PC-9 (cell line): ENCODE results near the gene TMEM219. TPM values are rescaled to one million over a fixed set of nuclear protein-coding genes. Genes with fewer than 3 reads are reported as not detected.

Experiments used
- BruUV-seq: library from RNA; stranded (reverse); fragments of 400-500 nt; replicated peaks from 2 replicates; lab custom pipeline; 2021; lab: Mats Ljungman, UMichigan
- CTCF ChIA-PET: fragments of 300-600 bp; sonication (Branson Sonifier 250); formaldehyde crosslinking; loops from one replicate; lab custom pipeline; 2022; ENCODE audit warnings: antibody characterized with exemption; lab: Charles Lee
- POLR2A ChIA-PET: fragments of 300-600 bp; sonication (Branson Sonifier 250); formaldehyde crosslinking; loops from one replicate; lab custom pipeline; 2022; ENCODE audit warnings: antibody characterized with exemption; ENCODE audit not compliant: unreplicated experiment; lab: Charles Lee
- DNase-seq, 2 experiments: peaks; one replicate each; pipeline versions ENCODE4 v3.0.0 to v3.0.0-alpha.2; 2015 to 2022; ENCODE audit warnings: mixed read lengths in 1 of 2
- H2AFZ ChIP-seq: fragments of 200-600 bp; sonication (generic); 2 replicates; pipeline ENCODE4 v1.8.1; 2017; ENCODE audit warnings: antibody characterized with exemption
- H3F3A ChIP-seq: fragments of 200-600 bp; sonication (generic); 2 replicates; pipeline ENCODE4 v1.8.1; 2017; ENCODE audit warnings: antibody characterized with exemption, mild to moderate bottlenecking, low read depth; ENCODE audit not compliant: insufficient read depth
- H3K27ac ChIP-seq: fragments of 200-600 bp; sonication (generic); 2 replicates; pipeline ENCODE4 v1.6.1; 2016; ENCODE audit warnings: mixed run types
- H3K27me3 ChIP-seq: fragments of 200-600 bp; sonication (generic); 2 replicates; pipeline ENCODE4 v1.6.1; 2016; ENCODE audit warnings: low read depth, mixed run types; ENCODE audit not compliant: insufficient read depth
- H3K36me3 ChIP-seq: fragments of 200-600 bp; sonication (generic); 2 replicates; pipeline ENCODE4 v1.6.1; 2016; ENCODE audit warnings: low read depth, mixed run types
- H3K4me1 ChIP-seq: fragments of 200-600 bp; sonication (generic); replicated peaks from 2 replicates; pipeline ENCODE4 v1.6.1; 2016; ENCODE audit warnings: mixed run types; ENCODE audit not compliant: insufficient read depth
- H3K4me2 ChIP-seq: fragments of 200-600 bp; sonication (generic); 2 replicates; pipeline ENCODE4 v1.6.1; 2017; ENCODE audit warnings: mixed run types
- H3K4me3 ChIP-seq: fragments of 200-600 bp; sonication (generic); 2 replicates; pipeline ENCODE4 v1.6.1; 2016; ENCODE audit warnings: mixed run types
- H3K79me2 ChIP-seq: fragments of 200-600 bp; sonication (generic); 2 replicates; pipeline ENCODE4 v1.6.1; 2017; ENCODE audit warnings: low read depth, mixed run types
- H3K9me2 ChIP-seq: fragments of 200-600 bp; sonication (generic); 2 replicates; pipeline ENCODE4 v1.8.1; 2017; ENCODE audit warnings: mild to moderate bottlenecking; ENCODE audit not compliant: insufficient read depth
- H3K9me3 ChIP-seq: fragments of 200-600 bp; sonication (generic); 2 replicates; pipeline ENCODE4 v1.8.1; 2016; ENCODE audit warnings: low read depth; ENCODE audit not compliant: insufficient read depth
- H4K20me1 ChIP-seq: fragments of 200-600 bp; sonication (generic); 2 replicates; pipeline ENCODE4 v1.8.1; 2017; ENCODE audit not compliant: insufficient read depth
- EZH2 ChIP-seq: fragments of 200-600 bp; sonication (generic); IDR thresholded peaks from 2 replicates; pipeline ENCODE4 v1.8.0; 2017; ENCODE audit warnings: antibody characterized with exemption, low read depth
- intact Hi-C: fragments of 100-400 bp; cut with micrococcal nuclease; formaldehyde crosslinking; loops from one replicate; pipeline ENCODE4 v1.10.0; 2022; ENCODE audit not compliant: unreplicated experiment
- total RNA-seq: library from RNA; stranded (reverse); gene quantifications from 2 replicates; pipeline ENCODE4 v1.2.3, GENCODE V29; 2021
- TF ChIP-seq, protein P1 (sequence below): fragments of 200-600 bp; sonication (generic); conservative IDR thresholded peaks from 2 replicates; pipeline ENCODE4 v1.6.1; 2017; ENCODE audit warnings: mixed run types, antibody characterized with exemption, mild to moderate bottlenecking, moderate library complexity

Gene TMEM219
- total RNA-seq, 1 experiment from 2014 or later: 141 TPM

DNA sequence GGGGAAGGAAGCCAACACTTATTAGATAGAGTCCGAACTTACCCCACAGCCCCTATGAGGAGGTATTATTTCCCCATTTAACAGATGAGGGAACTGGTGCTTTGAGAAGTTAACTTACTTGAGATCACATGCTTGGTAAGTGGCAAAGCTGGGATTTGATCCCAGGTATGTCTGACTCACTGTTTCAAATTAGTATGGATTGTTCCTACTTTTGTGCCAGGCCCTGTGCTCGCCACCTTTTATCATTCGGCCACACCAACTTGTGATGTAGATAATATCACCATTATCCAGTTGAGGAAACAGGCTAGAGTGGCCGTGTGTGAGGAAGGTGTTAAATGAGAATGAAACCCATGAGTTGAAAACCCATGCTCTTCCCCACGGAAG, 22.9 kb downstream of the TMEM219 start:
- Histone ChIP-seq H3K4me2 (no peak overlapping the region), H3K79me2 (no peaks in the 10 kb centered on the region), H3K27me3 (no peaks in the 10 kb centered on the region), H3K4me1 (no peaks in the 10 kb centered on the region), H3K4me3 (no peak overlapping the region), H3K9me3 (no peaks in the 10 kb centered on the region), H3K27ac (no peak overlapping the region), H4K20me1 (no peaks in the 10 kb centered on the region), H3K36me3 (peaks cover 43% of the 10 kb centered on the region), H3K9me2 (no peaks in the 10 kb centered on the region), H3F3A (peaks cover 7% of the 10 kb centered on the region; the same call in 1 of the 2 replicates), H2AFZ (no peak overlapping the region)
- intact Hi-C loops: no loop called here
- no peak for DNase-seq
- BruUV-seq: no TSS peak
- TF ChIP-seq EZH2: no peak
- TF ChIP-seq, protein P1, sequence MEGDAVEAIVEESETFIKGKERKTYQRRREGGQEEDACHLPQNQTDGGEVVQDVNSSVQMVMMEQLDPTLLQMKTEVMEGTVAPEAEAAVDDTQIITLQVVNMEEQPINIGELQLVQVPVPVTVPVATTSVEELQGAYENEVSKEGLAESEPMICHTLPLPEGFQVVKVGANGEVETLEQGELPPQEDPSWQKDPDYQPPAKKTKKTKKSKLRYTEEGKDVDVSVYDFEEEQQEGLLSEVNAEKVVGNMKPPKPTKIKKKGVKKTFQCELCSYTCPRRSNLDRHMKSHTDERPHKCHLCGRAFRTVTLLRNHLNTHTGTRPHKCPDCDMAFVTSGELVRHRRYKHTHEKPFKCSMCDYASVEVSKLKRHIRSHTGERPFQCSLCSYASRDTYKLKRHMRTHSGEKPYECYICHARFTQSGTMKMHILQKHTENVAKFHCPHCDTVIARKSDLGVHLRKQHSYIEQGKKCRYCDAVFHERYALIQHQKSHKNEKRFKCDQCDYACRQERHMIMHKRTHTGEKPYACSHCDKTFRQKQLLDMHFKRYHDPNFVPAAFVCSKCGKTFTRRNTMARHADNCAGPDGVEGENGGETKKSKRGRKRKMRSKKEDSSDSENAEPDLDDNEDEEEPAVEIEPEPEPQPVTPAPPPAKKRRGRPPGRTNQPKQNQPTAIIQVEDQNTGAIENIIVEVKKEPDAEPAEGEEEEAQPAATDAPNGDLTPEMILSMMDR: no peak
- CTCF ChIA-PET: no interaction called here
- POLR2A ChIA-PET: no interaction called here

DNA sequence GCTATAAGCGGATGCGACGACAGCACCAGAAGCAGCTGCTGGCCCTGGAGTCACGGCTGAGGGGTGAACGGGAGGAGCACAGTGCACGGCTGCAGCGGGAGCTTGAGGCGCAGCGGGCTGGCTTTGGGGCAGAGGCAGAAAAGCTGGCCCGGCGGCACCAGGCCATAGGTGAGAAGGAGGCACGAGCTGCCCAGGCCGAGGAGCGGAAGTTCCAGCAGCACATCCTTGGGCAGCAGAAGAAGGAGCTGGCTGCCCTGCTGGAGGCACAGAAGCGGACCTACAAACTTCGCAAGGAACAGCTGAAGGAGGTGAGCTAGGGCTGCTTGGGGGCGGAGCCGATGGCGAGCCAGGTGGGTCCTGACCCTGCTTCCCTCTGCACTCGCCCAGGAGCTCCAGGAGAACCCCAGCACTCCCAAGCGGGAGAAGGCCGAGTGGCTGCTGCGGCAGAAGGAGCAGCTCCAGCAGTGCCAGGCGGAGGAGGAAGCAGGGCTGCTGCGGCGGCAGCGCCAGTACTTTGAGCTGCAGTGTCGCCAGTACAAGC, 23.5 kb downstream of the TMEM219 start:
- peaks cover 12% of the 10 kb centered on the region; the same call in 1 of the 2 replicates for H3F3A ChIP-seq
- TF ChIP-seq, protein P1: no peak
- no peak for TF ChIP-seq EZH2
- no TSS peak for BruUV-seq
- POLR2A ChIA-PET: no interaction called here
- no peak overlapping the region for H2AFZ ChIP-seq
- intact Hi-C loops: no loop called here
- no peak for DNase-seq
- H3K27ac ChIP-seq: no peak overlapping the region
- H3K36me3 ChIP-seq: peaks cover 37% of the 10 kb centered on the region
- H3K79me2 ChIP-seq: no peaks in the 10 kb centered on the region
- H3K27me3 ChIP-seq: no peaks in the 10 kb centered on the region
- no peaks in the 10 kb centered on the region for H4K20me1 ChIP-seq
- H3K4me1 ChIP-seq: no peaks in the 10 kb centered on the region
- no peak overlapping the region for H3K4me2 ChIP-seq
- CTCF ChIA-PET: no interaction called here
- H3K4me3 ChIP-seq: no peak overlapping the region
- no peaks in the 10 kb centered on the region for H3K9me3 ChIP-seq
- H3K9me2 ChIP-seq: no peaks in the 10 kb centered on the region

DNA sequence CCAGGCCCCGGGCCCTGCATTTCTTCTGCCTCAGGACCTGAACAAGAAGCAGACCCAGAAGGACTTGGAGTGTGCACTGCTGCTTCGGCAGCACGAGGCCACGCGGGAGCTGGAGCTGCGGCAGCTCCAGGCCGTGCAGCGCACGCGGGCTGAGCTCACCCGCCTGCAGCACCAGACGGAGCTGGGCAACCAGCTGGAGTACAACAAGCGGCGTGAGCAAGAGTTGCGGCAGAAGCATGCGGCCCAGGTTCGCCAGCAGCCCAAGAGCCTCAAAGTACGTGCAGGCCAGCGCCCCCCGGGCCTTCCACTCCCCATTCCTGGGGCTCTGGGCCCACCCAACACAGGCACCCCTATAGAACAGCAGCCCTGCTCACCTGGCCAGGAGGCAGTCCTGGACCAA, 24.4 kb downstream of the TMEM219 start:
- intact Hi-C loops: no loop called here
- H3K4me2 ChIP-seq: no peak overlapping the region
- BruUV-seq: no TSS peak
- no peak for DNase-seq
- CTCF ChIA-PET: no interaction called here
- H2AFZ ChIP-seq: no peak overlapping the region
- no peaks in the 10 kb centered on the region for H3K79me2 ChIP-seq
- H3K4me3 ChIP-seq: no peak overlapping the region
- H3K9me3 ChIP-seq: no peaks in the 10 kb centered on the region
- no peaks in the 10 kb centered on the region for H3K9me2 ChIP-seq
- peaks cover 12% of the 10 kb centered on the region; the same call in 1 of the 2 replicates for H3F3A ChIP-seq
- TF ChIP-seq, protein P1: no peak
- TF ChIP-seq EZH2: no peak
- POLR2A ChIA-PET: no interaction called here
- peaks cover 32% of the 10 kb centered on the region for H3K36me3 ChIP-seq
- H3K4me1 ChIP-seq: no peaks in the 10 kb centered on the region
- no peaks in the 10 kb centered on the region for H4K20me1 ChIP-seq
- no peak overlapping the region for H3K27ac ChIP-seq
- no peaks in the 10 kb centered on the region for H3K27me3 ChIP-seq
